ENCODE measurements around the gene OR2A25.
"Not testable (repeated sequence)": the region's sequence is repeated elsewhere in the genome, so short reads cannot be mapped to it uniquely, and the experiment has no call there.

The OR2A25 gene, protein sequence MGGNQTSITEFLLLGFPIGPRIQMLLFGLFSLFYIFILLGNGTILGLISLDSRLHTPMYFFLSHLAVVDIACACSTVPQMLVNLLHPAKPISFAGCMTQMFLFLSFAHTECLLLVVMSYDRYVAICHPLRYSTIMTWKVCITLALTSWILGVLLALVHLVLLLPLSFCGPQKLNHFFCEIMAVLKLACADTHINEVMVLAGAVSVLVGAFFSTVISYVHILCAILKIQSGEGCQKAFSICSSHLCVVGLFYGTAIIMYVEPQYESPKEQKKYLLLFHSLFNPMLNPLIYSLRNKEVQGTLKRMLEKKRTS

DNA sequence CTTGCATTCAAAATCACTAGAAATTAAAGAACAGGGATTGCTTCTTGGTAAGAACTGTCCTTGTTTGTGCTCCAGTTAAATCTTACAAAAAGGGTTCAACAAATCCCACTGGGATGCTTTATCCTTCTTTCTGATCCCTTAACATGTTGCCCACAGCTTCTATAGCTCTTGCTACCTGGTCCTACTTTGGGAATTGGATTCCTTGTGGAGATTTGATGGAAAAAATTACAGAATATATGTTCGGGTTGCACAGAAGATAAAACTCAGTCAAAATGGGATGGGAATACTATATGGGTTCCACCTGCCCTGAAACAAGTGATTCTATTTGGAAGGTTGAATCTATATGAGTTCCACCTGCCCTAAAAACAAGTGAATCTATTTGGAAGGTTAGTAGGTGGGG is at the start of gene OR2A25:
OR2A25 (plus strand) TSS at position 301 of the 400 bp plus-strand sequence. CDS start 4,409 bp downstream, outside the sequence.
- DNase-seq = no peak

DNA sequence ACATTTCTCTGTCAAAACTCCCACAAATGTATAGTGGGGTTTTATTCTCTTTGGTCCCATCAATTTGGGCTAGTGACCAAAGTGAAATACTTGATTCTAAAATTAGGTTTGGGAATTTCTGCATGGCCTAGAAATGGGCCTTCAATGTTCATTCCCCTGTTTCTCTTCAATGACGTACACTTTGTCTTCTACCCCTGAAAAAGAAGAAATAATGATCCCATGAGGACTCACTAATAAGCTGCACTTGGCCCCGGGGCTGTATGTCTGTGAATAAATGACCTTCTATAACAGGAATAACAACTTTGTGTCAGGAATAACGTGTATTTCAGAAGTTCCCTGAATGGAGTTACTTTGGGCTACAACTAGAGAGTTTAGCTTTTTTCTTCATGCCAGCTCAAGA is 49.3 kb upstream of the OR2A25 start:
- no peak for DNase-seq

DNA sequence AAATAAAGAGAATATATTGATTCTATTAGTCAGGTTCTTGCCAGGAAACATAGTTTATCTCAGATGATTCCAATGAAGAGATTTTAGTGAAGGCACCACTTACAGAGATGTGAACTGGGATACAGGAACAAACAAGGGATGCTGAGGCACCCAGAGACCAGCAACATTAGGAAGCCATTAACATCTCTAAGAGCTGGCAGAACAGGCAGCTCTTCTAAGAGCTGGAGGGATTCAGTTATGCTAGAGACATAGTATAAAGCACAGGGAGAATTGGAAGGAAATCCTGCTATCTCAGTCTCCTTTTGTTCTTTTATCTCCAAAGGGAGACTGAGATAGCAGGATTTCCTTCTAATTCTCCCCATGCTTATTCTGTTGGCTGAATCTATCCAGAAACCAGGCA is 47.4 kb upstream of the OR2A25 start:
- no peak for DNase-seq

DNA sequence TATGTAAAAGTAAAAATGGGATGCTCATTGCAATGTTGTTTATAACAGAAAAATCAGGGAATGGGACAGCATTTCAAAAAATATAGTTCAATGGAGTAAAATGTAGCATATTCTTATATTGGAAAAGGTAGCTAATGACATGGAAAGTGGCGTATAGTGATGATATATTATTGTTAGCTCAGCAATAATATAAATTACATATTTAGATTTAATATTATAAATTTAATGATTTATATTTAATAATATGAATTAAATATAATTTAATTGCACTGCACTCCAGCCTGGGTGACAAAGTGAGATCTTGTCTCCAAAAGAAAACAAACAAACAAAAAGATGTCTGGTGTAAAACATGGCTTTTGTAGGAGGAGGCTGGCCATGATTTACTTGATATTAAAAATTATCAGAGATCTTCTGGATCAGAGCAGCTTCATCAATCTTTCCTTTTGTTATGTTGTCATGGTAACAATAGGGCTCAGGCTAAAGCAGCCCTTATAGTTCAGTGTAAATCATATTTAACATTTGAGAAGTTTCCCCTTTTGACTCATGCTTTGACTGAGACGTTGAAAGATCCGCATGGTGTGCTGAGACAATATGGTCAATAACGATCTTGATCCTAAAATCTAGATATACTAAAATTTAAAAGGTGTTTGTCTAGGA is 46.3 kb upstream of the OR2A25 start:
- DNase-seq = no peak

DNA sequence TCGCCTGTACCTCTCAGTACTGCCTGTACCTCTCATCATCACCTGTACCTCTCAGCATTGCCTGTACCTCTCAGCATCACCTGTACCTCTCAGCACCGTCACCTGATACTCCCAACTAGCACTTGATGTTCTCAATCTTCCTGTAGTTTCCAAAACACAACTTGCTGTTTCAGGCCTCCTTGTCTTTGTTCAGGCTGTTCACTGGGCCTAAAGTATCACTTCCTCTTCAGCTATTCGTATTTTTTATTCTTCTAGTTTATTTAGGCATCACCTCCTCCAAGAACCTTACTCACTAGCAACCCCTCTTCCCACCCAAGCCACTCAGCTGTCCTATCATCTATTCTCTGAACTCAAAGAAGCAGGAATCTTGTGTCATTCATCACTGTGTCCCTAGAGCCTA is 45.4 kb upstream of the OR2A25 start:
- DNase-seq = no peak

DNA sequence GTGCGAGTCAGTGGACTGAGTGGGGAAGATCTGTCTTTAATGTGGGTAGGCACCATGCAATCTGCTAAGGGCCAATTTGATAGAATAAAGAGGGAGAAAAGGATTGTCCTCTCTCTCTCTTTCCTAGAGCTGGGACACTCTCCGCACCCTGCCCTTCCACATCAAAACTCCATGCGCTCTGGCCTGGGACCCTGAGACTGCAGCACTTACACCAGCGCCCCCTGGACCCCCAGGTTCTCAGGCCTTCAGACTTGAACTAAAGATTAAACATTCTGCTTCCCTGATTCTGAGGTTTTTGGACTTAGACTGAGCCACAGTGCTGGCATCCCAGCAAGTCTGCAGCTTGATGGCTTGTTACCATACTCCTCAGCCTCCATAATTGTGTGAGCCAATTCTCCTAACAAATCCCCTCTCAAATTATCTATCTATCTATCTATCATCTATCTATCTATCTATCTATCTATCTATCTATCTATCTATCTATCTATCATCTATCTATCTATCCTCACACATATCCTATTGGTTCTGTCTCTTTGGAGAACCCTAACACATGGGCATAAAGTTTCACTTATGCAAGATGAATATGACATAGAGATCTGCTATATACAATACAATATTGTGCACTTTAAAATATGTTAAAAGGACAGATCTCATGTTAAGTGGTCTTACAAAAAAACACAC is 43.3 kb upstream of the OR2A25 start:
- DNase-seq = no peak

DNA sequence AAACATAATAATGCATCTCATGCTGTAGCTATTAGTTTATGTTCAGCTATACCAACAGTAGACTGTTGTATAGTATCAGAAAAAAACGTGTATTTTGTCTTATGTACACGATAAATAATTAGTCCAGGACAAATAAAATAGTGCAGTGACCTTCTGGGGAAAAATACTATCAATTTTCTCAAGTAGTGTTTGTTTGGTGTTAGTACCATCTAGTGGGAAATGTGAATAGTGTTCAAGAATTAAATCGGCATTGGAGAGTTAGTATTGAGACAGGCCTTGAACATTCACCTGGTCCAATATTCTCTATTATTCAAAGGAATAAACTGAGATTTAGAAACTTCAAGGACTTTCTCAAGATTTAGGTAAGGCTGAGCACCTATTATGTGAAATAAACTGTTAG is 42.5 kb upstream of the OR2A25 start:
- no peak for DNase-seq

DNA sequence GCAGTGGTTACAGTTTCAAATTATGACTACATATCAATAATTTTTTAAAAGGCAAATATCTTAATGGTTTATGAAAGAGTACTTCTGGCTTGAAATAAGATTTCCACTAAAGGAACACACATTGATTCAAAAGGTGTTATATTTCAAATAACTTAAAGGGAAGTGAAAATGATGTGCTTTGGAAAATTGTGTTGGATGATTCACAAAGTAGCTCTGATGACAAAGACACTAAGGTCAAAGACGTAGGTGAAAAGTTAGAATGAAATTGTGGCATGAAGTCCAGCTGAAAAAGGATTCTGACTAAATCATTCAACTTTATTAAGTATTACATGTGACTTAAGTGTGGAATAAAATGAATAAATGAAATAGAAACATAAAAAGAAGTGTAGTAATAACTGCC is 41.6 kb upstream of the OR2A25 start:
- no peak for DNase-seq

DNA sequence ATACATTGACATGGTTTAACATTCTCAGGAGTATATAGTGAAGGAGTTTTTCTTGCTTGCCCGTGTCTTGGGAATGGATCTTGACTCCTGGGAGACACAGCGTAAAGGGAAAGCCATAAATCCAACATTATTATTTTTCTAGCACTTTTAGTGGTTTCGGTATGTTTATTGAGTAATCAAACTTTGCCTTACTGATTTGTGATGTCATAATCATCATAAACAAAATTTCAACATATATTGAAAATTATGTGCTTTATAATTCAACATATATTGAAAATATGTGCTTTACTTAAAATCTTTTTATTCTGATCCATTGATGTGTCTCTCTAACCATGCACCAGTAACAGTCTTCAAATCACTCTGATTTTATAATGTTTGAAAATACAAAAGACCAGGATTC is 41.1 kb upstream of the OR2A25 start:
- DNase-seq = no peak

DNA sequence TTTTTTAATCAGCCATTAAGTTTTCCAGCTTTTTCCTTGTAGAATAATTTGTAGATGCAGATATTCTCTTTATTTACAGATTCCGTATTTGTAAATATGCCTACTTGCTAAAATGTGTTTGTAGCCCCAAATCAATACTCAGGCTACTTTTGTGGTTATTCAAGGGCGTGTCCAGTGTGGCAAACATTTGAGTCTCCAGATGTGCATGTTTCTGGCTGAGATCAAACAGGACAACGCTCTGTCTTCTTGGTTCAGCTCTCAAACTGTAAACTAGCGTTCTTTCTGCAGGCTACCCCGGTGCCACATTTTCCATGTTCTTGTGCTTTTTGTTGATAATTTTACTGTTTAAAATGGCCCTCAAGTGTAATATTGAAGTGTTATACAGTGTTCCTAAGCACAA is 37.1 kb upstream of the OR2A25 start:
- no peak for DNase-seq

DNA sequence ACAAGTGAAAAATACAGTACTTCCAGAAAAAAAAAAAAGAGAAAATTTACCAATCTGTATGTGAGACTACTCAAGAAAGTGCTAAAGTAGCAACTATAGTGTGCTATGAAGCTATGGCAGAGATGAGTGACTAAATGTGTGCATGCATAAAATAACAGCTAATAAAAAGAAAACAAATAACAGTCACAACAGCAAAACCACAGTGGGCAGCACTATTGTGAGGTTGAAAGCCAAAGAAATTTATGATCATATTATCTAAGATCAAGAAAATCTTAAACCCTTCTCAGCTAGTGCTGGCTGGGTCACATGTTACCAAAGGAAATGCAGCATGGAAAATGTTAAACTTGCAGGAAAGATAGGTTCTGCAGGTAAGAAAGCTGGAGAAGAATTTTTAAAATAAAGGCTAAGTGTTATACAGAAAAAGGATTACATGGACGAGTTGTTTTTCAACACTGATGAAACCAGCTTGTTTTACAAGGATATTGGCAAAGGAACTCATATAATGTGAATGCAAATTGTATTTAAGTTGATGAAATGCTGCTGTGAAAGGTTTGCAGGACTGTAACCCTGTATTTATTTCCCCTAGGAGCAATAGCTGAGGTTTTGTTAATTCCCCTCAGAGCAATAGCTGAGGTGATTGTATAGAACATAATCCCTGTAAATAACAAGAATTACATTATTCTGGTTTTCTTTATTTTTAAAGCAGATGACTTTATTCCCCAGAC is 36.5 kb upstream of the OR2A25 start:
- DNase-seq = no peak

DNA sequence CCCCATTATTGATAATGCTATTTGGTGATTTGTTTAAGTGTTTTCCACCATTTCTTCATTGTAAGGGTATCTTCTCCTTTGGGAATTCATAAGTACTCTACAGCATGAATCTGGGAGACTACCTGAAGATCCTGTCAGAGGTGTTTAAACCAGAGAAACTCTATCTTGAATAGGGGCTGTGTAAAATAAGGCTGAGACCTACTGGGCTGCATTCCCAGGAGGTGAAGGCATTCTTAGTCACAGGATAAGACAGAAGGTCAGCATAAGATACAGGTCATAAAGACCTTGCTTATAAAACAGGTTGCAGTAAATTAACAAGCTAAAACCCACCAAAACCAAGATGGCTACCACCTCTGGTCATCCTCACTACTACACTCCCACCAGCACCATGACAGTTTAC is 34.2 kb upstream of the OR2A25 start:
- no peak for DNase-seq

DNA sequence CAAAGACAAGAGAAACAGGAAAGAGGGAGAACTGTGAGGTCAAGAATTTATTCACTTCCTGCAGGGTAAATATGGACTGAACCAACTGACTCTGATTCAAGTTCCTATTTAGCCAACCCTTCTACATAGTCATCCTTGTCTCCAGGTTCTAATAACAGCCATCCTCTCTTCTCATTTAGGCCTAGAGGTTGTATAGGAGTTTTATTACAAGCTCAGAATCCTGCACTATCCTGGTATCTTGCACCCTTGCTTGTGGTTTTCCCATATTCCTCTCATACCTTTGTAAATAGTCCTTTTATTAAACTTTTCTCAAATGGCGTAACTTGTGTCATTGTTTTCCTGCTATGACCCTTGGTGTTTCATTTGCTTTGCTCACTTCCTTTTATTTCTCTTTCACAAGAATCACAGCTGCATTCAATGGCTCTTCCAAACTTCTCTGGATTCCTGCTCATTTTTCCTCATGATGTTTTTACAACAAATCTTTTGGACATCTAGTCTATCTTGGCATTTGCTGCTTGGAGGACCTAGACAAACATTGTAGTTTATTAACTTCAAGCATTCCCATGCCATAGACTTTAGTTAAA is 33.2 kb upstream of the OR2A25 start:
- DNase-seq = no peak

DNA sequence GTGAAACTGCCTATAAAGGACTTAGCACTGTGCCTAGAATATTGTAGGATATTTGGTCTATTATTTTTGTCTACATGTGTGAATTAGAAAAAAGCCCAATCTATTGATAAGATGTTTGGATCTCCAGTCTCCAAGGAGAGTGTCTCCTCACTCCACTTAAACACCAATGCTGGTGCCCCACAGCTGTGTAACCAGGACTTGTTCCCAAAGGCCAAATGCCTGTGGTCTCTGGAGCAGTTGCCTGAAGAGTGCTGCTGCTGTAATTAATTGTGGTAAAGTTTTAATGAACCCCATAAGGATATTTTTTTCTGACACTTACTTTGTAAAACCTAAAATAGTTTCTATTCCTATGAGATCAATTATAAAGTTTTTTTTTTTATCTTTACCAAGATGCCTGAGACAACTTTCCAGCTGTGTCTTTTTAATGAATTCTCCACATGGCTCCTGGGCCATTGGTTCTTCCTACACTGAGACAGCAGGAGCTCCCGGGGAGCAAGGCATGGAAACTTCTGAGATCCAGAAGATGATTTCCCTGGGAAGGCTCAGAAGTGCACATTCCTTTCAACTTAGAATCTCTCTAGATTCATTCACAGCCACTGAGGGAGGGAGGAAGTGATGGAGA is 32.1 kb upstream of the OR2A25 start:
- DNase-seq = no peak

DNA sequence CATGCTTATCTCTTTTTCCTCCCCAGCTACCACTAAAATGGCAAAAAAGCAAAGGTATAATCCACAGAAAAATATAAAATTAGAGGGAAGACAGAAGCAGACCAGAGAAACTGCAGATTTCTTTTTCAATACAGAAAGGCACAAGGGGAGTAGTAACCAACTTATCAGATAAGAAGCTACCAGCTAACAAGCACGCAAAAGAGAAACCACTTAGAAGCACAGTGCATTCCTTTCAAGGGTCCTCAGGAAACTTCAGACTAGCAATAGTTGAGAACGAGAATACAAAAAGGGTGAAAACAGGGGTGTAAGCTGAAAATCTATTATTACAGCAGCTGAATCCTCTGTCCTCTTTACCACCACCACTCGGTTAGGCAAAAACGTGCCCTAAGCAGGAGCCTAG is 30.7 kb upstream of the OR2A25 start:
- no peak for DNase-seq

DNA sequence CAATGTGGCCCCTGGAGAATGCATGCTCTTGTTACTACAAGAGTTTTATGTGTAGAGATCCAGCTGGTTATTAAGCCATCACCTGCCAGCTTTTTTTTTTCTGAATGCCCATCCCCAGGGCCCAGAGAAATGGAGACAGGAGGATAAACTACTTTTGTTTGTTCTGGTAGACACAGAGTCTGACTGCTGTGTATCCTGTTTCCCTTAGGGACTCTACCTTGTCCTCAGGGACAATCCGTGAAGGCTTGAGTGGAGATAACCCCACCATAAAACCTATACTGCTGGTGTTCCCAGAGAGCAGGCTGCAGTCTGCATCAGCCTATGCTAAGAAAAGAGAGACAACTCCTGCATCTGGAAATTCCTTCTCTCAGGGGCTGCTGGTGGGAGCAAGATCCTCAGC is 21.0 kb upstream of the OR2A25 start, which contains the start of gene OR2A5:
OR2A5 (plus strand) TSS at position 301 of the 400 bp plus-strand sequence. CDS start 1,454 bp downstream, outside the sequence.
- no peak for DNase-seq

DNA sequence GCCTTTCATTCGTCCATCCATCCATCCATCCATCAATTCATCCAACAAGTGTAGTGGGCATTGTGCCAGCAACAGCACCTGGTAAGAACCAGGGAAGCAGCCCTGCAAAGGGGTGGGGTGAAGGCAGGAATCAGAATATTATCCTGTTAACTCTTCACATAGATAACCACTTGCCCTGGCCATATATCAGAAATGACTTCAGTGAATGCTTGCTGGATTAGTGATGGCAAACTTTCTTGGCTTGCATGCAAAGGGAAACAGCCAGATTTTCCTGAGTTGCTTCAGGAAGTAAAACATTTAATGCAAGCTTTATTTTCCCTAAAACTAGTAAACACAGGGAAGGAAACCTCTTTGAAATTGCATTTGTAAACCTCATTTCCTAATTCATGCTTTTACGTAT is 20.1 kb upstream of the OR2A25 start:
- no peak for DNase-seq

DNA sequence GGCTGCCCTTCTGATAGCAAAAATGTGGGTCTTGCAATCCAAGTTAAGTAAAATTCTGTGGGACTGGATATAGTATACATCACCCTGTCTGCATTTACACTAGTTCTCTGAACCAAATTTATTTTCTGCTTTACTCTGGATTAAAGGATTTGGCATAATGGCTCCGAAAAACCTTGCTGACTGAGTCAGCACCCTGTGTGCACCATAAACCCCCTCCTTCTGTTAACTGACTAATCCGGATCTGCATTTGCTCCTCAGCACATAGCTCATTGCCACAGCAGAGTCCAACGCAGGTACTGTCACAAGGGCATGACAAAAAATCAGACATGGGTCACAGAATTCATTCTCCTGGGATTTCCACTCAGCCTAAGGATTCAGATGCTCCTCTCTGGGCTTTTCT is 19.5 kb upstream of the OR2A25 start:
- no peak for DNase-seq

DNA sequence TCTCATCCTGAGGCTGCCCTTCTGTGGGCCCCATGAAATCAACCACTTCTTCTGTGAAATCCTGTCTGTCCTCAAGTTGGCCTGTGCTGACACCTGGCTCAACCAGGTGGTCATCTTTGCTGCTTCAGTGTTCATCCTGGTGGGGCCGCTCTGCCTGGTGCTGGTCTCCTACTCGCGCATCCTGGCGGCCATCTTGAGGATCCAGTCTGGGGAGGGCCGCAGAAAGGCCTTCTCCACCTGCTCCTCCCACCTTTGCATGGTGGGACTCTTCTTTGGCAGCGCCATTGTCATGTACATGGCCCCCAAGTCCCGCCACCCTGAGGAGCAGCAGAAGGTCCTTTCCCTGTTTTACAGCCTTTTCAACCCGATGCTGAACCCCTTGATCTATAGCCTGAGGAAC is 18.7 kb upstream of the OR2A25 start:
- not testable (repeated sequence) for DNase-seq

DNA sequence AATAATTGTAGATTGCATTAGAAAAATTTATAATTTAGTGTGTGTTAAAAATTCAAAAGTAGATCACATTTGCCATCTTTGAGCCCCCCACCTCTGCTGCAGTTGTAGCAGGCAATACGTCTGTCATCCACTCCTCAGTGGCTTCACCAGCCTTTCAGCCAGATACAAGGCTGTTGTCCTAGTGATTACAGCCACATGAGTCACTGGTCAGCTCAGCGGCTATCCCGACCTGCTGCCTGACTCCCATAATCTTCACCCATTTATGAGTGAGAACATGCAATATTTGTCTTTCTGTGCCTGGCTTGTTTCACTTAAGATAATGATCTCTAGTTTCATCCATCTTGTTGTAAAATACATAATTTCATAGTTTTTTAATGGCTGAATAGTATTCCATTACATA is 11.7 kb upstream of the OR2A25 start:
- no peak for DNase-seq

DNA sequence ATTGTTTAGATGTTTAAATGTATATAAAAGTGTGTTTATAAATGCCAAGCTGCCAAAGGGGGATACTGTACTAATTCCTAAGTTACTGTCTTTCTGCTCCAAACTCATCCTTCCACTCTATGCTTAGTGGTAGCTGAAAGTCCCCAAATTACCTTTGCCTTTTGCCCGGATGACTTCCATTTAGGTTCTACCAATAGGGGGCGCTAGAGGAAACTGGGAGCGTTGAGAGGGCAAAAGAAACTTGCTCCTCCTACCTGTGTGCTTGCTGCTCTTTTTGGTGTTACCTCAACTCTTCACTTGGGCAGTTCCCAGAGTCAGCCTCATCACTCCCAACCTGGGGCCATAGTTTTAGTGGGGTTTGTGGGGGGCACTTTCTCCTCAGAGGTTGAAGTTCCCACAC is 5.9 kb upstream of the OR2A25 start:
- no peak for DNase-seq

DNA sequence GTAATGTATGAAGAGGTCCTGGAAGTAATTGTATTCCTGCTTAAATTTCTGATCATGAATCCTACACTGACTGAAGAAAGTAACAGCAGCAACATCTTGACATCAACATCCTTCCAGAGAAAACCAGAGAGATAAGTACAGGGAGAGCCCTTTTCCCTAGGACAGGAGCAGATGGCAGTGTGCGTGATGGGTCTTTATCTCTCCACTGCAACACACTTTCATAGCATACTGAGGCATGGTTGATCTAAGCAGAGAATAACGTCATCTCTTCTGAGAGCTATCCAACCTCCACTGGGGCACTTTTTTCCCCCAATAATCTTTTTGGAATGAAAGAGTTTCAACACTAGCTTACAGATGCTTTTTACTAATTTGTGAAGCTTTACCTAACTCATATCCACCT is 342 bp downstream of the OR2A25 start:
- DNase-seq = no peak

DNA sequence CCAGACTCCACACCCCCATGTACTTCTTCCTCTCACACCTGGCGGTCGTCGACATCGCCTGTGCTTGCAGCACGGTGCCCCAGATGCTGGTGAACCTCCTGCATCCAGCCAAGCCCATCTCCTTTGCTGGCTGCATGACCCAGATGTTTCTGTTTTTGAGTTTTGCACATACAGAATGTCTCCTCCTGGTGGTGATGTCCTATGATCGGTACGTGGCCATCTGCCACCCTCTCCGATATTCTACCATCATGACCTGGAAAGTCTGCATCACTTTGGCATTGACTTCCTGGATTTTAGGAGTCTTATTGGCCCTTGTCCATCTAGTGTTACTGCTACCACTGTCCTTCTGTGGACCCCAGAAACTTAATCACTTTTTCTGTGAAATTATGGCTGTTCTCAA is 4.8 kb downstream of the OR2A25 start:
- no peak for DNase-seq
